Activated T-cell treated with anti-CD3 and anti-CD28 coated beads, Interleukin-2, amount 50 U/mL, for 72 hours (primary cell): ENCODE measurements around the gene PDGFRA. TPM values are rescaled to one million over a fixed set of nuclear protein-coding genes. Genes with fewer than 3 reads are reported as not detected.
A peak's percentile ranks its signal among the peaks of the same experiment; 100 is the strongest.

Source experiments
- ATAC-seq, 2 donors: fragments of 150-1000 bp; cut with Tn5 transposase; replicated peaks in 1 of 2; 2 replicates each; pipeline ENCODE4 v1.10.0; 2021; ENCODE audit warnings: moderate library complexity in 2 of 2, mild to moderate bottlenecking in 1 of 2
- DNase-seq, 2 donors: peaks; one replicate each; pipeline ENCODE4 v3.0.0; 2021 to 2022; ENCODE audit warnings: mixed read lengths in 1 of 2
- H3K27ac Mint-ChIP-seq: one replicate; pipeline ENCODE4 v1.8.0; 2022; ENCODE audit warnings: mild to moderate bottlenecking, moderate library complexity, mixed read lengths
- H3K27me3 Mint-ChIP-seq: one replicate; pipeline ENCODE4 v1.8.0; 2022; ENCODE audit warnings: low read depth, mixed read lengths
- H3K36me3 Mint-ChIP-seq, 2 donors: one replicate each; pipeline ENCODE4 v1.8.0; 2022; ENCODE audit warnings: mixed read lengths in 2 of 2, mild to moderate bottlenecking in 1 of 2; ENCODE audit not compliant: insufficient read depth in 2 of 2
- H3K4me1 Mint-ChIP-seq: one replicate; pipeline ENCODE4 v1.8.0; 2022; ENCODE audit warnings: low read depth, mixed read lengths
- H3K4me3 Mint-ChIP-seq, 2 donors: one replicate each; pipeline ENCODE4 v1.8.0; 2022; ENCODE audit warnings: mild to moderate bottlenecking in 2 of 2, mixed read lengths in 2 of 2, moderate library complexity in 2 of 2
- H3K9me3 Mint-ChIP-seq, 2 donors: one replicate each; pipeline ENCODE4 v1.8.0; 2022; ENCODE audit warnings: mixed read lengths in 2 of 2
- total RNA-seq, 2 donors: library from RNA; stranded (reverse); gene quantifications; one replicate each; pipeline ENCODE4 v1.2.3, GENCODE V29; 2022

The PDGFRA gene
- total RNA-seq, 2 donors from 2014 or later, result 0.43 TPM; not detected in 1

DNA sequence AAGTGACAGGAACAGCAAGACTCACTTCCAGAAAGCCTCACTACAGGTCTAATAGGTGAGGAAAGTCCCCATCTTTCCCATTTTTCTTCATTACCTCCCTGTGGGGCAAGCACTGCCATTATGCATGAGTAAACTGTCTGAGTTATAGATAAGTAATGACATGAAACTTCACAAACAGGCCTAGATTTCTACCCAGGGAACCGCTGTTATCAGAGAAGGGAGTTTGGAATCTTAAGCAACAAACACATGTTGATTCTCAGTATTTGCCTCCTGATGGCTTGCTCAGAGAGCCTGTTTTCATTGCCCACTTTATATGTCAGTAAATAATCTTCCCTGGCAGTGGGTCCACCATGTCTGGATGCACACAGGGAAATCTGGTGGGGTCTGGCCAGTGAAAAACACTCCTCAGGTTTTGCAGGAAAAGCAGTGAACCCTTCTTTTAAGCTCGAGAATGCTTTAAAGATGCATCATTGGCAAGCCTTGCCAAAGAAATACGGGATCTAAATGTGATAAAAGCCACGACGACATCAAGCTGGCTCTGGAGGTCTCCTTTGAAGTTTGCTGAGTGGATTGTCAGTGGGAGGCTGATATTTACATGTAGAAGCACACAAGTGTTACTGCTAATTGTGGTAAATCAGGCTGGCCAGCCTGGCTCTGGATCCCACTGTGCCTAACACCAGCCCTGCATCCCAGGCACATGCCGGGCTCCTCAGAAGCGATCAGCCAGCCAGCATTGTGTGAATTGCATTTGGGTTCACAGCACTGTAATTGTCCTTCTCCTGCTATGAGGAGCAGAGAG is 25.2 kb downstream of the PDGFRA start:
- Mint-ChIP-seq H3K4me1 (no peaks in the 10 kb centered on the region), H3K36me3 (no peaks in the 10 kb centered on the region), H3K4me3 (no peak overlapping the region), H3K9me3 (no peaks in the 10 kb centered on the region), H3K27me3 (peaks cover 8% of the 10 kb centered on the region), H3K27ac (no peak overlapping the region)
- ATAC-seq, result no peak
- DNase-seq, result no peak

DNA sequence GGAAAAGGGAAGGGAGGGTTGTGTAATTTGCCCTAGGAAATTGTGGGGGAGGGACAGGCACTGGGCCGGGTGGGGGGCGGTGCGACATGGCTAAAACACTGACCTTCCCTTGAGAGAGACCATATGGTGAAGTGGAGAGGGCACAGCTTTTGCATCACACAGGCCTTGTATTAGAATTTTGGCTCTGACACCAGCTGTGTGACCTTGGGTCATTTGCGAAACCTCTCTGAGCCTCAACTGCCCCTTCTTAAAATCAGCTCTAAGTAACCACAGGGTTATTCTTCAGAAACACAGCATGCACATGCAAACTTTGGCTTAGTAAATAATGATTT is 25.8 kb downstream of the PDGFRA start:
- no peak for ATAC-seq
- H3K9me3 Mint-ChIP-seq, result no peaks in the 10 kb centered on the region
- no peak for DNase-seq
- peaks cover 8% of the 10 kb centered on the region for H3K27me3 Mint-ChIP-seq
- no peaks in the 10 kb centered on the region for H3K36me3 Mint-ChIP-seq
- H3K4me3 Mint-ChIP-seq, result no peak overlapping the region
- H3K27ac Mint-ChIP-seq, result no peak overlapping the region
- H3K4me1 Mint-ChIP-seq, result no peaks in the 10 kb centered on the region

DNA sequence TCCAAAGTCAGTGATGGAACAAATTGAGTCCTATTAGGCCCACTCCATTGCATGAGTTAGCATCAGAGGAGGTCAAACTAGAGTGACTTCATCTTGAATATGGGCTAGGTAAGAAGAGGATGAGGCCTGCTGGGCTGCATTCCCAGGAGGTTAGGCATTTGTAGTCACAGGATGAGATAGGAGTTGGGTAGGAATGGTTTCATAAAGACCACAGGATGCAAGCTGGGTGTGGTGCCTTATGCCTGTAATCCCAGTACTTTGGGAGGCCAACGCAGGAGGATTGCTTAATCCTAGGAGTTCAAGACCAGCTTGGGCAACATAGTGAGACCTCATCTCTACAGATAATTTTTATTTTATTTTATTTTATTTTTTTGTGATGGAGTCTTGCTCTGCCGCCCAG is 26.8 kb downstream of the PDGFRA start:
- Mint-ChIP-seq H3K4me1 (no peaks in the 10 kb centered on the region), H3K27ac (no peak overlapping the region), H3K9me3 (no peaks in the 10 kb centered on the region), H3K4me3 (no peak overlapping the region), H3K27me3 (peaks cover 8% of the 10 kb centered on the region), H3K36me3 (no peaks in the 10 kb centered on the region)
- ATAC-seq (no peak), DNase-seq (no peak)

DNA sequence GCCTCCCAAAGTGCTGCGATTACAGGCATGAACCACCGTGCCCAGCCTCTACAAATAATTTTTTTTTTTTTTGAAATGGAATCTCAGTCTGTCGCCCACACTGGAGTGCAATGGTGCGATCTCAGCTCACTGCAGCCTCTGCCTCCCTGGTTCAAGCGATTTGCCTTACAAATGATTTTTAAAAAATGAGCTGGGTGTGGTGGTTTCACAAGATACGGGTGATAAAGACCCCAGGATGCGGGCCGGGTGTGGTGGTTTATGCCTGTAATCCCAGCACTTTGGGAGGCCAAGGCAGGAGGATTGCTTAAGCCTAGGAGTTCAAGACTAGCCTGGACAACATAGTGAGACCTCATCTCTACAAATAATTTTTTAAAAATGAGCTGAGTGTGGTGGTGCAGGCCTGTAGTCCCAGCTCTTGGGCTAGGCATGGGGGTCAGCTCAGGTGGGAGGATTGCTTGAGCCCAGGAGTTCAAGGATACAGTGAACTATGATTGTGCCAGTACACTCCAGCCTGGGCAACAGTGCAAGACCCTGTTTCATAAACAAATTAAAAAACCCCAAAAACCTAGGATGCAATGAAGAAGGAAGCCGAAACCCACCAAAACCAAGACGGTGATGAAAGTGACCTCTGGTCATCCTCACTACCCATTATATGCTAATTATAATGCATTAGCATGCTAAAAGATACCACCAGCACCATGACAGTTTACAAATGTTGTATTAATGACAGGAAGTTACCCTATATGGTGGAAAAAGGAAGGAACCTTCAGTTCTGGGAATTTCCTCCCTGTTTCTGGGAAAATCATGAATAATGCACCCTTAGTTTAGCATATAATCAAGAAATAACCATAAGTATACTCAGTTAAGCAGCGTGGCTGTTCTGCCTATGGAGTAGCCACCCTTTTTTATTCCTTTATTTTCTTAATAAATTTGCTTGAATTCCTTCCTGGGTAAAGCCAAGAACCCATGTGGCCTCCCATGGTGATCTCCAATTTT is 27.7 kb downstream of the PDGFRA start:
- no peak overlapping the region for H3K27ac Mint-ChIP-seq
- no peaks in the 10 kb centered on the region for H3K4me1 Mint-ChIP-seq
- DNase-seq (no peak), ATAC-seq (no peak)
- H3K27me3 Mint-ChIP-seq, result peaks cover 8% of the 10 kb centered on the region
- H3K4me3 Mint-ChIP-seq, result no peak overlapping the region
- no peaks in the 10 kb centered on the region for H3K9me3 Mint-ChIP-seq
- no peaks in the 10 kb centered on the region for H3K36me3 Mint-ChIP-seq

DNA sequence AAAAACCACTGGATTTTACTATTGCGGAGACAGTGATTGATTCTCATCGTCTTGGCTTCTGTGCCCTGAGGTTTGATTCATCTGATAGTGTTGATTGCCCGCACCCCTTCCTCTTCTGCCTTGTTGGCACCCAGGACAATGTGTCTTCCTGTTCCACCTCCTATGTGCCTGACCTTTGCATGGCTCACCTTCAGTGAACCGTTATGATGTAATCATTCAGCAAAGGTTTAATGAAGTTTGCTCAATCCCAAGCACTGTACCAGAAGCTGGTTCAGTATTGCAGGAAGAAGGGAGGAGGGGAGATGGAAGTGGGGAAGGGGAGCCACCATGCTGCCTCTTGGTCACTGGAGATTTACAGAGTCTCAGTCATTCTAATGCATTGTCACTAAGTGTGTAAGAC is 36.3 kb downstream of the PDGFRA start:
- H3K4me1 Mint-ChIP-seq, result no peaks in the 10 kb centered on the region
- no peaks in the 10 kb centered on the region for H3K9me3 Mint-ChIP-seq
- H3K4me3 Mint-ChIP-seq, result no peak overlapping the region

DNA sequence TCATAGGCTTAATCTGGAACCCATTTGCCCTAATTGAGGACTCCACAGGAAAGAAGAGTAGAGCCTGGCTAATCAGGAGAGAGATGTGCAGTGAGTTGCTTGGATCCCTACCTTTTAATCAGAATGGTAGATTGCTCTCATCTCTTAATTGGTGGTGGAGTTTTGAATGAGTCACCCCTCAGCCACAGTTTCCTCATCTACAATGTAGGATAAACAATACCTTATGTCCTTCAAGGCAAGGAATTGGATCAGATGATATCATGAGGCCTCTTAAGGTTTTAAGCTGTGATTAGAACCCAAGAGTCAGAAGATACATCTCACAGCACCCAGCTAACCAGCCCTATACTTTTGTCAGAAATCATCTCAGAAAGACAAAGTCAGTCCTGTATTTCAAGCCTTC is 39.1 kb downstream of the PDGFRA start:
- Mint-ChIP-seq H3K4me1 (no peaks in the 10 kb centered on the region), H3K9me3 (no peaks in the 10 kb centered on the region), H3K27me3 (peaks cover 50% of the 10 kb centered on the region), H3K27ac (no peak overlapping the region), H3K36me3 (no peaks in the 10 kb centered on the region), H3K4me3 (no peak overlapping the region)
- DNase-seq (no peak), ATAC-seq (no peak)

More for the DNA sequence above, 36.3 kb downstream of the PDGFRA start:
- Mint-ChIP-seq H3K27me3 (peaks cover 27% of the 10 kb centered on the region), H3K36me3 (no peaks in the 10 kb centered on the region), H3K27ac (no peak overlapping the region)
- ATAC-seq (no peak), DNase-seq (no peak)

DNA sequence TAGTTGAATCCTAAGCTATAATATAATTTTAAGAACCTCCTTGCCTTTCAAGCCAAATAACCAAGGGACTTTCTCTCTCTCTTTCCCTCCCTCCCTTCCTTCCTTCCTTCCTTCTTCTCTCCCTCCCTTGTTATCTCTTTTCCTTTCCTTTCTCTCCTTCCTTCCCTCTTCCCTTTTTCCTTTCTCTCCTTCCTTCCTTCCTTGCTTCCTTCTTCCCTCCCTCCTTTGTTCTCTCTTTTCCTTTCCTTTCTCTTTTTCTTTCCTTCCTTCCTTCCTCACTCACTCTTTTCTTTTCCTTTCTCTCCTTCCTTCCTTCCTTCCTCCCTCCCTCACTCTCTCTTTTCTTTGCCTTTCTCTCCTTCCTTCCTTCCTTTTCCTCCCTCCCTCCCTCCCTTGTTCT is 42.4 kb downstream of the PDGFRA start:
- no peak overlapping the region for H3K4me3 Mint-ChIP-seq
- DNase-seq (no peak), ATAC-seq (no peak)
- peaks cover 58% of the 10 kb centered on the region for H3K27me3 Mint-ChIP-seq
- H3K4me1 Mint-ChIP-seq, result peaks cover 15% of the 10 kb centered on the region
- H3K27ac Mint-ChIP-seq, result no peak overlapping the region
- H3K9me3 Mint-ChIP-seq, result no peaks in the 10 kb centered on the region
- H3K36me3 Mint-ChIP-seq, result no peaks in the 10 kb centered on the region

DNA sequence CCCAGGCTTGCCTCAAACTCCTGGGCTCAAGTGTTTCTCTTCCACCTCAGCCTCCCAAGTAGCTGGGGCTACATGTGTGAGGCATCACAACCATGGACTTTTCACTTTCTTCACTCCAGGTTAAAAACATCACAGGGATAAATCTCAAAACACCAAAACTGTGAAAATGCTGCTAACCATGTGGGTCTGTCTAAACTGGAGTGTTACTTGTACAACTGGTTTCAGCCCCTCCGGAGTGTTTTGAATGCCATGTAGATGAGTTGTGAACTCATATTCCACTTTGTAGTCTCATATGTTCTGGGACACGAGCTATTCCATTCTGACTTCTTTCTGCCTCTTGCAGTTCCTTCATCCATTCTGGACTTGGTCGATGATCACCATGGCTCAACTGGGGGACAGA is 43.0 kb downstream of the PDGFRA start:
- no peaks in the 10 kb centered on the region for H3K36me3 Mint-ChIP-seq
- H3K27me3 Mint-ChIP-seq, result peaks cover 62% of the 10 kb centered on the region
- H3K4me1 Mint-ChIP-seq, result peaks cover 21% of the 10 kb centered on the region
- DNase-seq (no peak), ATAC-seq (no peak)
- H3K9me3 Mint-ChIP-seq, result no peaks in the 10 kb centered on the region
- no peak overlapping the region for H3K27ac Mint-ChIP-seq
- H3K4me3 Mint-ChIP-seq, result no peak overlapping the region

DNA sequence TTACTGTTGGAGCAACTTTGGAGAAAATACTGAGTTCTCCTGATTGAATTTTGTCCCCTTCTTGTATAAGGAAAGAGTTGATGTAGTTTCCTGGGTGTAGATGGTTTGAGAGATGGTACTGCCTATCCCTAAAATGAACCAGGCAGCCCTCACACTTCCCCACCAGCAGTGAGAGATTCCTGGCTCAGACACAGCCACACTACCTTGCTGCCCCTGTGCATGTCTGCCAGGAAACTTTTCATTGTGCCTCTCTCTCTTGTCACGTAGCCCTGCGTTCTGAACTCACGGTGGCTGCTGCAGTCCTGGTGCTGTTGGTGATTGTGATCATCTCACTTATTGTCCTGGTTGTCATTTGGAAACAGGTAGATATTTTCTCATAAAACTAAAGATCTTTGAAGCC is 45.2 kb downstream of the PDGFRA start:
- H3K9me3 Mint-ChIP-seq, result no peaks in the 10 kb centered on the region
- no peak for ATAC-seq

DNA sequence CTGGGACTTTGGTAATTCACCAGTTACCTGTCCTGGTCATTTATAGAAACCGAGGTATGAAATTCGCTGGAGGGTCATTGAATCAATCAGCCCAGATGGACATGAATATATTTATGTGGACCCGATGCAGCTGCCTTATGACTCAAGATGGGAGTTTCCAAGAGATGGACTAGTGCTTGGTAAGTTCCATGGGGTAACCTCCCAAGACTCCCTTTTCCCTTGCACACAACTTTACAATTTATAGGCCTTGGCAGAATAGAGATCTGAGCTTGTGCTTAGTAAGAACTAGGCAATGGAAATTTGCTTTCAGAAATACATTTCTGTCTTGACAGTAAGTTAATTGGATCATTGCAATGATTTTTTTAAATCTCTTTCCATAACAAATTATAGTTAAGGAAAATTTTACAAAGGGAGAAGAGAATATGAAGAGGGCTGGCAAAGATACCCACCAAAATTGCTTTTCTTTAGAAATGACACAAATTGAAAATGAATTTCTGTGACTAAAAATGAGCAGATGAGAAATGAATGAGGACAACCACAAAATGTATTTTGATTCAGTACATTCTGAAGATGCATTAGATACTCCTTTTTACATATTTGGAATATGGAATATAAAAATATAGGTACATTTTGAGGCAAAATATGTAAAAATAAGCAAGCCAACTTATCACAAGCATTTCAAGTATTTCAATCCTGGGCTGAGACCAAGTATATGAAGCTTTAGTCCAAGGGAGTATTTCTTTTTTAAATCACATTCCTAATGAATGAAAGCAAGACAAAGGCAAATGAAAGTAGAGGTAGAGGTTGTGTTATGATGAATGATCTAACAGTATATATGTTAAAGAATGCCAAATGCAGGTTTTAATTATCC is 45.9 kb downstream of the PDGFRA start:
- no peak for DNase-seq
- Mint-ChIP-seq H3K27me3 (peaks cover 53% of the 10 kb centered on the region), H3K36me3 (no peaks in the 10 kb centered on the region), H3K4me1 (peaks cover 30% of the 10 kb centered on the region), H3K4me3 (peak overlapping the region in 1 of 2 donors; percentile 52), H3K27ac (peak overlapping the region; percentile 82), H3K9me3 (no peaks in the 10 kb centered on the region)
- peak; percentile 49 to 51 for ATAC-seq

More for the DNA sequence above, 45.2 kb downstream of the PDGFRA start:
- Mint-ChIP-seq H3K36me3 (no peaks in the 10 kb centered on the region), H3K4me1 (peaks cover 30% of the 10 kb centered on the region), H3K27me3 (peaks cover 57% of the 10 kb centered on the region), H3K27ac (no peak overlapping the region), H3K4me3 (no peak overlapping the region)
- DNase-seq, result no peak

DNA sequence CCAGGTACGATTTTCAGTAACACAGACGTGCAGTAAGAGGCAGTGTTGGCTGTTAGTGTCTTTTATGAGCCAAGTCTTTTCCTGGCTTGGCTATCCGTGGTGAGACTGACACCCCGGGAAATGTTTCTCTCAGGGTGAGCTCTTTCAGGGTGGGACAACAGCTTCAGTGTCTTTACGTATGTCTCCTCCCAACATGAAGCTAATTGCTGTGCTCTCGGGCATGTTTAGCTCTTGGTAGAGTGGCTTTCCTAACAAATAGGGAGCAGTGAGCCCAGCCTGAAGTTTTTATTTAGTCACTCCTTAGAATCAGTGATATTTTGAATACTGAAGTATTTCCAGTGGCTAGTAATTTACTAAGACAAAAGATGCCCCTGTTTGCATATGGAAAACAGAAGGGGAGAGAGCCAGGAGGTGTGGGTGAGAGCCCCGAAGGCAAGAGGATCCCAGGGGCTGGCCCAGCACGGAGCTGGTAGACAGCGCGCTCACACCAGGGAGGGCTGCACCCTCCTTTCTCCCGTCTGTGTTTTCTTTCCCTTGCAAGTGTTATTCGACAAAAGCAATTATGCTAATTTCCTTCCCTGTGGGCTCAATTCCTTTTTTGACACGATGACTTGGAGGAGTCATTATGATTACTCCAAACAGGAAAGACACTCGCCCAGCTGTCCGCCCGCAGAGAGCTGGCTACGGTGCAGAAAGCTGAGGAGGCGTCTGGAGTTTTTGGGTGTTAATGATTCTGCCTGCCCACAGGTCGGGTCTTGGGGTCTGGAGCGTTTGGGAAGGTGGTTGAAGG is 47.7 kb downstream of the PDGFRA start:
- peaks cover under 1% of the 10 kb centered on the region in 2 donors for H3K9me3 Mint-ChIP-seq
- peaks cover 30% of the 10 kb centered on the region for H3K4me1 Mint-ChIP-seq
- H3K36me3 Mint-ChIP-seq, result peaks cover 0 to under 1% of the 10 kb centered on the region in 2 donors
- no peak overlapping the region for H3K27ac Mint-ChIP-seq
- peak in 1 of 2 donors; percentile 2 for DNase-seq
- H3K4me3 Mint-ChIP-seq, result peak overlapping the region; percentile 64 to 67
- peaks cover 40% of the 10 kb centered on the region for H3K27me3 Mint-ChIP-seq
- ATAC-seq, result peak in 1 of 2 donors; percentile 24

DNA sequence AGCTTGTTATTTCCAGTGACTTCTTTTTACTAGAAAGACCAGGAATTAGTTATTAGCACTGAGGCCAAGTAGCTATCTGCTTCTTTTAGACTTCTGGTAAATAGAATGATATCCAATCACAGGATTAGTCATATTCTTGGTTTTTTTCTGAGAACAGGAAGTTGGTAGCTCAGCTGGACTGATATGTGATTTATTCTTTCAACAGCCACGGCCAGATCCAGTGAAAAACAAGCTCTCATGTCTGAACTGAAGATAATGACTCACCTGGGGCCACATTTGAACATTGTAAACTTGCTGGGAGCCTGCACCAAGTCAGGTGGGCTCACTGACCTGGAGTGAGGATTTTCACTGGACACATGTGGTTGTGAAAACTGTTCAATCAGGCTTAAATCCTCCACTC is 48.6 kb downstream of the PDGFRA start:
- peaks cover 4 to 7% of the 10 kb centered on the region in 2 donors for H3K9me3 Mint-ChIP-seq
- peak; percentile 2 to 17 for DNase-seq
- H3K36me3 Mint-ChIP-seq, result peaks cover 0 to 4% of the 10 kb centered on the region in 2 donors
- peaks cover 30% of the 10 kb centered on the region for H3K4me1 Mint-ChIP-seq
- H3K27me3 Mint-ChIP-seq, result peaks cover 38% of the 10 kb centered on the region
- peak overlapping the region; percentile 64 to 67 for H3K4me3 Mint-ChIP-seq
- ATAC-seq, result peak; percentile 70 to 79
- H3K27ac Mint-ChIP-seq, result peak overlapping the region; percentile 82
